Measurements from ENCODE around the gene GPNMB. TPM values are rescaled to one million over a fixed set of nuclear protein-coding genes. Genes with fewer than 3 reads are reported as not detected.

The GPNMB gene
- polyA plus RNA-seq, 3 donors: 1.3 to 3.0 (median 1.5) TPM

GRCh38 chr7:23294549-23295400 lies 48.2 kb downstream of the GPNMB start:
- Mint-ChIP-seq H3K36me3 (no peaks in the 10 kb centered on the region), H3K27ac (peak overlapping the region in 3 of 7 donors; percentile 1 to 40 (median 18)), H3K27me3 (ENCODE audit: low read depth in 3 of 3) (peaks cover 0 to 3% (median 0%) of the 10 kb centered on the region in 3 donors), H3K9me3 (peaks cover 0 to 3% (median 0%) of the 10 kb centered on the region in 7 donors), H3K4me3 (no peak overlapping the region), H3K4me1 (peaks cover 12% of the 10 kb centered on the region)
- no peak overlapping the region for H3K27ac ChIP-seq (ENCODE audit: low read depth in 1 of 2, low read length in 2 of 2)
- no peak overlapping the region for H3K9ac ChIP-seq (ENCODE audit: insufficient read depth, low read length, poor library complexity, severe bottlenecking)
- H3K9me3 ChIP-seq (replicated peaks in 1 of 2; ENCODE audit: control insufficient read depth in 1 of 2, insufficient read depth in 1 of 2, low read length in 2 of 2): no peaks in the 10 kb centered on the region
- DNase-seq: peak in 2 of 3 donors; percentile 16 to 43
- peaks cover 9 to 19% of the 10 kb centered on the region in 2 donors for H3K4me1 ChIP-seq (ENCODE audit: control insufficient read depth in 1 of 2, insufficient read depth in 2 of 2, low read length in 2 of 2)
- 83% methylated on average over 3 of the region's 6 CpGs for WGBS (ENCODE audit: insufficient coverage)
- no peaks in the 10 kb centered on the region for H3K27me3 ChIP-seq (ENCODE audit: control insufficient read depth in 2 of 2, insufficient read depth in 2 of 2, low read length in 2 of 2)
- no peak overlapping the region for H3K4me2 ChIP-seq (replicated peaks; ENCODE audit: extremely low read depth, low read length, poor library complexity, severe bottlenecking)
- no peak overlapping the region for H3K4me3 ChIP-seq (replicated peaks in 1 of 3; ENCODE audit: low read depth in 2 of 3, low read length in 3 of 3)
- H2AFZ ChIP-seq (ENCODE audit: insufficient read depth, low read depth, low read length, poor library complexity, severe bottlenecking): peak overlapping the region; percentile 14
- no peaks in the 10 kb centered on the region for H4K20me1 ChIP-seq (ENCODE audit: insufficient read depth, low read length)
- intact Hi-C loops (cut with micrococcal nuclease): no loop called here
- H3K79me2 ChIP-seq (ENCODE audit: insufficient read depth, low read length): peaks cover 7% of the 10 kb centered on the region
- no peak for TF ChIP-seq CTCF (IDR thresholded peaks at IDR 0.05)
- no peaks in the 10 kb centered on the region for H3K36me3 ChIP-seq (replicated peaks in 1 of 2; ENCODE audit: control insufficient read depth in 1 of 2, insufficient read depth in 2 of 2, low read length in 2 of 2)

GRCh38 chr7:23295401-23295697 lies 48.8 kb downstream of the GPNMB start:
- Histone ChIP-seq H2AFZ (ENCODE audit: insufficient read depth, low read depth, low read length, poor library complexity, severe bottlenecking) (peak overlapping the region; percentile 14), H3K4me3 (replicated peaks in 1 of 3; ENCODE audit: low read depth in 2 of 3, low read length in 3 of 3) (no peak overlapping the region), H3K79me2 (ENCODE audit: insufficient read depth, low read length) (peaks cover 13% of the 10 kb centered on the region), H3K27me3 (ENCODE audit: control insufficient read depth in 2 of 2, insufficient read depth in 2 of 2, low read length in 2 of 2) (no peaks in the 10 kb centered on the region), H3K36me3 (replicated peaks in 1 of 2; ENCODE audit: control insufficient read depth in 1 of 2, insufficient read depth in 2 of 2, low read length in 2 of 2) (no peaks in the 10 kb centered on the region), H3K27ac (ENCODE audit: low read depth in 1 of 2, low read length in 2 of 2) (no peak overlapping the region), H4K20me1 (ENCODE audit: insufficient read depth, low read length) (no peaks in the 10 kb centered on the region), H3K4me1 (ENCODE audit: control insufficient read depth in 1 of 2, insufficient read depth in 2 of 2, low read length in 2 of 2) (peaks cover 15 to 25% of the 10 kb centered on the region in 2 donors), H3K9ac (ENCODE audit: insufficient read depth, low read length, poor library complexity, severe bottlenecking) (no peak overlapping the region), H3K9me3 (replicated peaks in 1 of 2; ENCODE audit: control insufficient read depth in 1 of 2, insufficient read depth in 1 of 2, low read length in 2 of 2) (no peaks in the 10 kb centered on the region), H3K4me2 (replicated peaks; ENCODE audit: extremely low read depth, low read length, poor library complexity, severe bottlenecking) (no peak overlapping the region)
- intact Hi-C loops (cut with micrococcal nuclease): no loop called here
- DNase-seq: no peak
- Mint-ChIP-seq H3K36me3 (no peaks in the 10 kb centered on the region), H3K27me3 (ENCODE audit: low read depth in 3 of 3) (peaks cover 0 to 3% (median 0%) of the 10 kb centered on the region in 3 donors), H3K4me3 (no peak overlapping the region), H3K27ac (peak overlapping the region in 3 of 7 donors; percentile 1 to 40 (median 18)), H3K9me3 (peaks cover 0 to 3% (median 0%) of the 10 kb centered on the region in 7 donors), H3K4me1 (peaks cover 18% of the 10 kb centered on the region)
- TF ChIP-seq CTCF (IDR thresholded peaks at IDR 0.05): no peak
